Measurements from ENCODE around the gene ZCRB1.
"Not testable (repeated sequence)": the region's sequence is repeated elsewhere in the genome, so short reads cannot be mapped to it uniquely, and the experiment has no call there.

The ZCRB1 gene, protein sequence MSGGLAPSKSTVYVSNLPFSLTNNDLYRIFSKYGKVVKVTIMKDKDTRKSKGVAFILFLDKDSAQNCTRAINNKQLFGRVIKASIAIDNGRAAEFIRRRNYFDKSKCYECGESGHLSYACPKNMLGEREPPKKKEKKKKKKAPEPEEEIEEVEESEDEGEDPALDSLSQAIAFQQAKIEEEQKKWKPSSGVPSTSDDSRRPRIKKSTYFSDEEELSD

DNA sequence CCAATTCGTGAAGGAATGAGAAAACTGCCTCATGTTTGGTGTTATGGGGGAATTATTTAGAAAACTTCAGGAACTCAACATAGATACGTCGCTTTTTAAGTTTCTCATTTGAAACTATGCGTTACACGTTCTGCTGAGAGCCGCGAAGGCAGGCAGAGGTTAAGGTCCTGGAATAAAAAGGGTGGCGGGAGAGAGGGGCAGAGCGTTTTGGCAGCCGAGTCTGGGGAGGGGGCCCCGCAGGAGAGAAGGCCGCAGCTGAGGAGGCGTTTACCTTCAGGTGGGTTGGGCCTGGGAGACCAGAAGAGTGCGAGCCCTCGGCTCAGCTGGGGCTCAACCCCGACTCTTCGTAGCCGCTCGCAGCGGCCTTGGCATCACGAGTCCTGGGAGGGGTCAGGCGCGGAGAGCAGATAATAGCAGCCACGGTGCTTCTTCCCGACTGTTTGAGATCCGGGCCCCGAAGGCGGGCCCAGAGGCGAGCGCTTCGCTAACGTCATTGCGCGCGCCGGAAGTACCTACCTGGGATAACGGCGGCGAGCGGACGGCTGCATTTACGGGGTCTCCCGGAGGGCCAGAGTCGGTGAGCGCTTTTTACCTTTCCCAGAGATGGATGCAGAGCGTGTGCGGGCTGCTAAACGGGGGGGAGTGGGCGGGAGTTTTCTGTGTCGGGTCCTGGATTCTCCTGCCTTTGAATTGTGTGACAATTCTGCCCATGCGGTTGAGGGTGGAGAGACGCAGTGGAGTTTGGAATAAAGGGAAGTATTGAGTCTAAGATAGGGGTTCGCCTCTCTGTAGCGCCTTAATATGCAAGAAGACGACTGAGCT is at the start of gene ZCRB1, which contains the start of gene PPHLN1:
Gene ZCRB1 (minus strand): TSS at position 442 of the 822 bp plus-strand sequence. CDS start 1,992 bp downstream, outside the sequence.
Gene PPHLN1 (plus strand): TSS at position 515 of the 822 bp plus-strand sequence. CDS start 9,736 bp downstream, outside the sequence.
- peak; percentile 55 to 85 for DNase-seq

DNA sequence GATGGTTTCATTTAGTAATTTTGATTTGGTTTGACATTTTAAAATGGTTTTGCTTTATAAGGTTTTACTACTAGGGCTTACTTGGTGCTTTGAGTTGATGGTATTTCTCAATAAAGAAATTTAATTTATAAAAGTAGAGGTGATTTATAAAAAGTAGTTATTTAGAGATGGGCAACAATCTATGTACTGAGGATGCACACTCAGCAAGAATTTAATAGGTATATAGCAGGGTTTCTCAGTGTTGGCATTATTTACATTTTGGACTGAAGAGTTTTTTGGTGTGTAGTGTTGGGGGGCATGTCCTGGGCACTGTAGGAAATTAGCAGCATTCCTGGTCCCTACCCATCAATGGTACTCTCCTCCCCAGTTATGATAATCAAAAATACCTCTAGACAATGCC is 47.8 kb upstream of the ZCRB1 start:
- DNase-seq: no peak

DNA sequence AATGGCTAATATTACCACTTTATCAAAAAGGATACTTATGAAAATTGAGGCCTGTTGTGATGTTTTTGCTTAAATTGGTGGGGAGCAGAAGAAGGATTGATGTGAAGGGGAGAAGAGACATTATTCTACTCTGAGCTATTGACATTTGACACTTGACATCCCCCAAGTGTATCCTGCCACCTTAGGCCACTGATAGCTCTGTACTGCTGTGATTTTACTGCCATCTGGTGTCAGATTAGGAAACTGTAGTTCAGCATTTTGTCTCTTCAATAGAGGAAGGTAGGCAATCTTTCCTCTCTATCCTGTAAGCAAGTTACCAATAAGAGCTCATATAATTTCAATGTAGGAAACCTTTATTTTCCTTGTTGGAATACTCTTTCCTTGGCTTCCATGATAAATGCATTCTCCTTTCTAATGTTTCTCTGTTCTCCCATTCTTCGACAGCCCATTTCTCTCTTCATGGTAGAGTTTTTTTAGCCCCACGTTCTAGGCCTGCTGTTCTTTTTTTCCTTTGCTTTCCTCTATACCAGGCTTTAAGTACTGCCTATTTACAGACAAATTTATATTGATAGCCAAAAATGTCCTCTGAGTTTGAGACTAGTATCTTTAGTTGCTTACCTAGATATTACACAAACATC is 46.4 kb upstream of the ZCRB1 start:
- peak; percentile 7 to 26 for DNase-seq

DNA sequence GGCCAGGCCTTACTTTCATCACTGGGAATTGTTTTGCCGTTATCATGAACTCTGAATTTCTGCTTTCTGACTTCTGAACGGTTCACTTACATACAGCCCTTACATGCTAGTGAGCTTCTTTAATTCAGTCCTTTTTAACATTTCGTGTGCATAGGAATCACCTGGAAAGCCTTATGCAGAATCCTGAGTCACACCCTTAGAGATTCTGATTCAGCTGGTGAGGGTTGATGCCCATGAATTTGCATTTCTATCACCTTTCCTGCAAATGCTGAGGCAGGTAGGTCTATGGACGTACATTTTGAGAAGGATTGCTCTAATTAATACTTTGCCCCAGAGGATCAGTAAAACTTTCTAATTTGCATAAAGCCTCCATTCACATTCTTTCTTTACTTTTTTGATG is 44.1 kb upstream of the ZCRB1 start:
- no peak for DNase-seq

DNA sequence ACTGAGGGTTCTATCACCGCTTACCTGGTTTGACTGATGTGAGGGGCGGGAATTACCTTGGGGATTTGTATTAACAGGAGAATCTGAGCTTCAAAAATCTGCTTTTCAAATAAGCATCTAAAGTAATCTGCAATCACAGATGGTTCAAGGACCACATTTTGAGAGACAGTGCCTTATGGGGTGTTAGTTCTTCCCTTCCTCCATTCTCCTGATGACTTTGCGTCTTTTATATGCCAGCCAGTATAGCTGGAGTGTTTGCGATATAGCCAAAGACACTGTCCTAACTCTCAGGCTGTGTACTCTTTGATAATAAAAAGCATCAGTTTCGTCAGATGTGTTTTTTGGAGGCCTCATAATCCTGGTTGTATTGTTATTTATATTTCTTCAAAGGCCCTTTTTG is 39.6 kb upstream of the ZCRB1 start:
- no peak for DNase-seq

DNA sequence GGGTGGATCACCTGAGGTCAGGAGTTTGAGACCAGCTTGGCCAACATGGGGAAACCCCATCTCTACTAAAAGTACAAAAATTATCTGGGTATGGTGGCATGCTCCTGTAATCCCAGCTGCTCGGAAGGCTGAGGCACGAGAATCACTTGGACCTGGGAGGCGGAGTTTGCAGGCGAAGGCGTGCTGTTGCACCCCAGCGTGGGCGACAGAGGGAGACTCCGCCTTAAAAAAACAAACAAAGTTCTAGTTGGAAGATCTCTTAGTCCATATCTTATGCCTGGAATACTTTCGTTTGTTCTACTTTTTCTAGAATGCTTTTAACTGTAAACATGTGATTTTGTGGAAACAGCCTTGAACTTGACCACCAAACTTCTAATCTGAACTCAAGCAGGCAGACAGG is 38.8 kb upstream of the ZCRB1 start:
- no peak for DNase-seq

DNA sequence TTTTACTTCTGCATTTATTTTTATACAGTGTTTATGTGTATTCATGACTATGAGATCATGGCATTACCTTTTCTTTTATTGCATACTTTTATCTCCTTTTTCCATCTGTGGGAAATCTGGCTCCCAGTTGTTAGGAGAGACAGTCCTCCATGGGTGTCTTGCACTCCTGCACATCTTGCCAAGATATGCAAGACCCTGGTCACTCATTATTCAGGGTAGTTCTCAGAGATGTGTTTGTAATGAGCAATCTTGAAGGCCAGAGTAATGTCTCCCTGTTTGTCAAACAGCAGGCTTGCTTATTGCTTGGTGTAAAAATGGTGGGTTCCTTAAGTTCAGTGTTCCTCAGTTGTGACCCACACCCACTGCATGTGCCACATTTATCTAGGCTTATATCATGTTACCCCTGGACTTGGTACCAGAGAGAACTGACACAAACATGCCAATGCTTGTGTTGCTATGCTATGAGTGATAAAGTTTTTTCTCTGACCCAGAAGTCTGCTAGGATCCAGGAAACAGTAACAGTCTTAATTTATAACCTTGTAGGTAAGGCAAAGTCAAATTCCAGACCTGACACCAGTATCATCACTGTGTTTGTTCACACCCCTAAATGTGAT is 36.9 kb upstream of the ZCRB1 start:
- DNase-seq: no peak

DNA sequence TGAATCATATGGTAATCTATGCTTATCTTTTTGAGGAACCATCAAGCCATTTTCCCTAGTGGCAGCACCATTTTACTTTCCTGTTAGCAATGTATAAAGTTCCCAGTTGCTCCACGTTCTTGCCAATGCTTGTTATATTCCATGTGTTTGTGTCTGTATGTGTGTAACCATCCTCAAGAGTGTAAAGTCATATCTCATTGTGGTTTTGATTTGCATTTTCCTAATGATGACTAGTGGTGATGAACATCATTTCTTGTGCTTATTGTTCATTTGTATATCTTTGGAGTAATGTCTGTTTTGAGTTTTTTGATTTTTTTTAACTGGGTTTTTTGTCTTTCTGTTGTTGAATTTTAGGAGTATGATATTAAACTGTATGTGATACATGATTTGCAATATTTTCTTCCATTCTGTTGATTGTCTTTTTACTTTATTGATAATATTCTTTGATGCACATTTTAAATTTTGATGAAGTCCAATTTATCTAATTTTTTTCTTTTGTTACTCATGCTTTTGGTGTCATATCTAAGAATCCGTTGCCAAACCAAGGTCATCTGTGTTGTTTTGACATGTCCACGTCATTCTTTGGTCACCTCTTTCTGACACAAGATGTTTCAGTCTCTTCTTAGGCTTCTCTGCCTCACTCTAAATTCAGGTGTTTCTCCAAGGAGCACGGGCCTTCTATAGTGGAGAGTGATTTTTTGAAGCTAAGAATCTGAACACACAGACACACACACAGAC is 36.2 kb upstream of the ZCRB1 start:
- no peak for DNase-seq

DNA sequence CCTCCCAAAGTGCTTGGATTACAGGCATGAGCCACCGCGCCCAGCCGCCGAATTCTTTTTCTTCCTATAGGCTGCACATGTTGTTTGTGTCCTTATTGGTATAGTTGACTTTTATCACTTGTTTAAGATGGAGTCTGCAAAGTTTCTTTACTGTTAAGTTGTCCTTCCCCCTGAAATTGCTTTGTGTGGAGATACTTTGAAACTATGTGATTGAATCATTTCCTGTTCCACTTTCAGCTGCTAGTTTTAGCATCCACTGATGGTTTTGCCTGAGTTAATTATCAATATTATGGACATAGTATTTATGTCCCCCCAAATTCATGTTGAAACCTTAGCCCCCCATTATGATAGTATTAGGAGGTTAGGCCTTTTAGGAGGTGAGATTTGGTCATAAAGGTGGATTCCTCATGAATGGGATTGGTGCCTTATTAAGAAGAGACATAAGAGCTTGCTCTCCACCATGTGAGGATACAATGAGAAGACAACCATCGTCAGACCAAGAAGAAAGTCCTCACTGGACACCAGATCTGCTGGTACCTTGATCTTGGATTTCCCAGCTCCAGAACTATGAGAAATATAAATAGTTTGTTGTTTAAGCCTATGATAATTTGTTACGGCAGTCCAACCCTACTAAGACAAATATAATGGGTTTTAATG is 35.0 kb upstream of the ZCRB1 start:
- no peak for DNase-seq

DNA sequence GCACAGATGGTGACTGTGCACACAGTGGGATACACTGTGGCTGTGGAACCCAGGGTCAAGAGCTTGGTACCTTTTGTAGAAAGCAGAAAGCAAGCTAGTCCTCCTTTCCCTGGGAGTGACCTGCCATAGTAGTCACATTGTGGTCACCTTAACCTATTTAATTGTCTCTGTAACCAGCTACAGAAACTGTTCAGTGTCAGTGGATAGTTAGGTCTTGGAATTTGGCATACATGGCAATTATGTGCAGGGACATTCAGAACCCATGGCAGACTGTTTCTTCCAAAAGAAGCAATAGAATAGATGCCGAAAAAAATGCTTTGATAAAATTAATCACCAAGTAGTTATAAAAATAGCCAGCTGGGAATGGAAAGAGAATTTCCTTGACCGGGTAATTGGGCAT is 30.4 kb upstream of the ZCRB1 start:
- DNase-seq: no peak

DNA sequence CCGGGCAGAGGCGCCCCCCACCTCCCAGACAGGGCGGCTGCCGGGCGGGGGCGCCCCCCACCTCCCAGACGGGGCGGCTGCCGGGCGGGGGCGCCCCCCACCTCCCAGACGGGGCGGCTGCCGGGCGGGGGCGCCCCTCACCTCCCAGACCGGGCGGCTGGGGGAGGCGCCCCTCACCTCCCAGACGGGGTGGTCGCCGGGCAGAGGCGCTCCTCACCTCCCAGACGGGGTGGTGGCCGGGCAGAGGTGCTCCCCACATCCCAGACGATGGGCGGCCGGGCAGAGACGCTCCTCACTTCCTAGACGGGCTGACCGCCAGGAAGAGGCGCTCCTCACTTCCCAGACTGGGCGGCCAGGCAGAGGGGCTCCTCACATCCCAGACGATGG is 24.1 kb upstream of the ZCRB1 start:
- not testable (repeated sequence) for DNase-seq

DNA sequence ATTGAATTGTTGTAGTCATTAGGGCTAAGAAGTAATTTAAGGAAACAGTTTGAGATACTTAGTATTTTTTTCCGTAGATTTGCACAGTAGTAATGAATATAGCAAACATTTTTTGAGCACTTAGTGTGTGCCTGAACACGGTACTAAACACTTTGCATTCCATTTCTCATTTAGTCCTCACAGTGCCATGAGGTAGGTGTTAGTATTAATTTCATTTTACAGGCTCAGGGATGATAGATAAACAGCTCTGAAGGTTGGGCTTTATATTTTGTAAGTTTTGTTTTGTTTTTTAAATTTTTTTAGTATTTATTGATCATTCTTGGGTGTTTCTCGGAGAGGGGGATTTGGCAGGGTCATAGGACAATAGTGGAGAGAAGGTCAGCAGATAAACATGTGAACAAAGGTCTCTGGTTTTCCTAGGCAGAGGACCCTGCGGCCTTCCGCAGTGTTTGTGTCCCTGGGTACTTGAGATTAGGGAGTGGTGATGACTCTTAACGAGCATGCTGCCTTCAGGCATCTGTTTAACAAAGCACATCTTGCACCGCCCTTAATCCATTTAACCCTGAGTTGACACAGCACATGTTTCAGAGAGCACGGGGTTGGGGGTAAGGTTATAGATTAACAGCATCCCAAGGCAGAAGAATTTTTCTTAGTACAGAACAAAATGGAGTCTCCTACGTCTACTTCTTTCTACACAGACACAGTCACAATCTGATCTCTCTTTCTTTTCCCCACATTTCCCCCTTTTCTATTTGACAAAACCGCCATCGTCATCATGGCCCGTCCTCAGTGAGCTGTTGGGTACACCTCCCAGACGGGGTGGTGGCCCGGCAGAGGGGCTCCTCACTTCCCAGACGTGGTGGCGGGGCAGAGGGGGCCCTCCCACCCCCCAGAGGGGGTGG is 23.5 kb upstream of the ZCRB1 start:
- DNase-seq: not testable (repeated sequence)

DNA sequence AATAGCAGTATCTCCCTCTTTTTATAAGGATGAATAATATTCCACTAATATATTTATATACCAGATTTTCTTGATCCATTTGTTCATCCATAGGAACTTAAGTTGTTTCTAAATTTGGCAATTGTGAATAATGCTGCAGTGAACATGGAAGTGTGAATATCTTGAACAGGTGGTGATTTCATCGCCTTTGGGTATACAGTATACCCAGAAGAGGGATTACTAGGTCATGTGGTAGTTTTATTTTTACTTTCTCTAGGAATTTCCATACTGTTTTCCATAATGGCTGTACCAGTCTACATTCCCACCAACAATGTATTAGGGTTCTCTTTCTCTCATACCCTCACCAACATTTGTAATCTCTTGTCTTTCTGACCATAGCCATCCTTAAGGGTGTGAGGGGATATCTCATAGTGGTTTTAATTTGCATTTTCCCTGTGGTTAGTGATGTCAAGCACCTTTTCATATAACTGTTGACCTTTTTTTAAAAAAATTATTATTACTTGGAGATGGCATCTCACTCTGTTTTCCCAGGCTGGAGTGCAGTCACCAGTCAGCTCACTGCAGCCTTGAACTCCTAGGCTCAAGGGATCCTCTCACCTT is 20.6 kb upstream of the ZCRB1 start:
- DNase-seq: no peak

DNA sequence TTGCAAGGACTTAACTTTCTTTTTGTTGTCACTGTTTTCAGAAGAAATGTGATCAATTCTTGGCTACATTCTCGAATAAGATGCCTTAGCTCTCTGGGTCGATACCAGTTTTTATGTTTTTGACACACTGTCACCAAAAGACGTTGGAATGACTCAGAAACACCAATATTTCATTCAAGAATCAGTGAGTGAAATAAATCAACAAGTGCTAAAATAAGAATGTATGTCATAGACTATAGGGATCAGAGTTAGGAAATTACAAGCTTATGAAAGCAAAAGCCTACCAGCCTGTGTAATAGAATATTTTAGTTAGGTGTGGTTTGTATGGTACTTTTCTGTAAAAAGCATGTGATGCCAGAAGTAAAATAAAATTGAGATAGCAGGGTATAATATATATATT is 17.8 kb upstream of the ZCRB1 start:
- no peak for DNase-seq

DNA sequence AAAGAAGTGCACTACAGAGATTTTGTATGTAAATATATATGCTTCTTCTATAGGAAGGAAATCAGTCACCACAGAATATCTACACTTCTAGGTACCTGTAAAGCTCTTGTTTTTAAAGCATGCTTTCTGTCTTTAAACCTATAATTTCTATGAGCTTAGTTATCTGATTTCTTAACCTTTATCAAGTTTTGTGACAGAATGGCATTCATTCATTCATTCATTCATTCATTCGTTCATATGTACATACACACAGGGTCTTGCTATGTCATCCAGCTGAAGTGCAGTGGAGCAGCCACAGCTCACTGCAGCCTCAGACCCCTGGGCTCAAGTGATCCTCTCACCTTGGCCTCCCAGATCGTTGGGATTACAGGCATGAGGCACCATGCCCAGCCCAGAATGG is 16.1 kb upstream of the ZCRB1 start:
- no peak for DNase-seq

DNA sequence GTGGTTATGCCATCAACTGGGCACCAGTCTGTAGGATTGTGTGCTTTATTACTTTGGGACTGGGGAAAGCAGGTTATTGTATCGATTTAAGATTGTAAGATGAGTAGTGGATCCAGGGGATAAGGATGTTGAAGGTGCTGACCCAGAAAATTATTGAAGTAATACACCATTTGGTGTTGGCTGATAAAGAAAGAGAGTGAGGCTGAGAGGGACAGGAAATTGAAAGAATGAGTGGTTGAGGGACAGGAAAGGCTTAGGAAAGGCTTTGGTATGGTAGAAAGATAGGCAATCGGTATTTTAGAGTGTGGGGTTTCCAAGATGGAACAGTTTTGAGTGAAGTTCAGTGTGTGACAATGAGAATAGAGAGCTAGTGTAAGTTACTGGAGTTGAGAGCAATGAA is 12.4 kb upstream of the ZCRB1 start:
- DNase-seq: no peak

DNA sequence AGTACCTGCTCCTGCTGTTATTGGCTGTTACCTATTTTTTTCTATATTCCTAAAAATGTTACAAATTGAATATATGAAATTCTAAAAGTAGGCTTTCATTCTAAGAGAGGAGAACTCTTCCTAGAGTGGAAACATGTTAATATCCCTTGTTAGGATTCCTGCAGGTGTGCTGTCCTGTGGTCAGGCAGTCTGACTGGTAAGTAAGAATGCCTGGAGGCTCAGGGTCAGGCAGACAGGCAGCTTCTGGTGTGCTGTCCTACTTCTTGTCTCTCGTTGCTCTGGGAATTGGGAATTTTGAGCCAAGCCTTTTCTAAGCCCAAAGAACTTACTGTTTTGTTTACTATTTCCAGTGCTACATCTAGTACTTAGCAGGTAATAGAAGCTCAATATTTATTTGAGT is 10.4 kb upstream of the ZCRB1 start:
- no peak for DNase-seq

DNA sequence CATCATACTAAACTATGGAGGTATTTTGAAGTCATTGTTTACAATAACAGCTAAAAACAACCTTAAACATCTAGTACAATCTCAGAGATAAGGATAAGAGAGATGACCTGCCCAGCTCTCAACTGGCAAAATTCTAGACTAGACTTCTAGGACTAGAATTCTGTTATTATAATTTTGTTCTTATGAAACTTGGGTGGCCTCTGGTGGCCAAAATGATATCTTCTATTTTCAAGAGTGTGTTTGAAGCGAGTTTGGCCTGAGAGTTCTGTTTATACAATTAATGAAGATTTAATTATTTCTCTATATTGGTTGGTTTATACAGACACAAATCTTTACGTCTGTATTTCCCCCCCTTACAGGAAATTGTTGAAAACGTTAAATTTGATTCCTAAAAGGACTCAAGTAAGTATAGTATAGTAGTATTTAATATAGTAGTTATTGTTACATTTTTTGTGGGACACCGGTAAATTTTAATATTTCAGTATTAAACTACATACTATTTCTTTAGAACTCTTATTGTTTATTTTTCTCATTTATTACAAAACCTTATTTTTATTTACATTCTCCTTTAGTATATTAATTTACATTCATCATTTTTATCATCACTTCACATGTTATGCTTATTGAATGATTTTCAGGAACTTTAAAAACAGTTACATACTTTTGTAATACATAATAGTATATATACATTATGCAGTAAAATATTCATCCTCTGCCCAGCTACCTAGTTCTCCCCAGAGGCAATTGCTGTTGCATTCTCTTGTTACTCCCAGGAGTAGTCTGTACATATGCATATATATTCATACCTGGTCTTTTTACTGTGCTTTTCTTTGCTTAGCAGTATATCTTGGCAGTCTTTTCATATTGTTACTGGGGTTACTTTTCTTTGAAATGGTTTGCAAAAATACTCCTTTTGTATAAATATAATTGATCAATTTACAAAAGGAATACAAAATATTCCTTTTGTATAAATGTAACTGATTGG is 6.7 kb upstream of the ZCRB1 start:
- DNase-seq: peak; percentile 18 to 19

DNA sequence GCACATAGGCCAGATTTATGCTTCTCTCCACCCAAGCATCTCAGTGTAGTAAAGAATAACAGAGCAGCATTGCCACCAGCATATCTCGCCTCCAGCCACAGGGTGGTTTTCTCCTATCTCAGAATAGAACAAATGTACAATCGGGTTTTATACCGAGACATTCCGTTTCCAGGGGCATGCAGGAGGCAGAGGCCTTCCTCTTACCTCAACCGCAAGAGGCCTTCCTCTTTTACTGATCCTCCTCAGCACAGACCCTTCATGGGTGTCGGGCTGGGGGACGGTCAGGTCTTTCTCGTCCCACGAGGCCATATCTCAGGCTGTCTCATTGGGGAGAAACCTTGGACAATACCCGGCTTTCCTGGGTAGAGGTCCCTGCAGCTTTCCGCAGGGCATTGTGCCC is 4.2 kb upstream of the ZCRB1 start:
- DNase-seq: not testable (repeated sequence)

Data from NCI-H187 (cell line).